ENCODE data around the gene RPS21. TPM values are rescaled to one million over a fixed set of nuclear protein-coding genes. Genes with fewer than 3 reads are reported as not detected.
A peak's percentile ranks its signal among the peaks of the same experiment; 100 is the strongest.

The RPS21 gene
- total RNA-seq, 1 experiment from 2014 or later, result 1,447 TPM

DNA sequence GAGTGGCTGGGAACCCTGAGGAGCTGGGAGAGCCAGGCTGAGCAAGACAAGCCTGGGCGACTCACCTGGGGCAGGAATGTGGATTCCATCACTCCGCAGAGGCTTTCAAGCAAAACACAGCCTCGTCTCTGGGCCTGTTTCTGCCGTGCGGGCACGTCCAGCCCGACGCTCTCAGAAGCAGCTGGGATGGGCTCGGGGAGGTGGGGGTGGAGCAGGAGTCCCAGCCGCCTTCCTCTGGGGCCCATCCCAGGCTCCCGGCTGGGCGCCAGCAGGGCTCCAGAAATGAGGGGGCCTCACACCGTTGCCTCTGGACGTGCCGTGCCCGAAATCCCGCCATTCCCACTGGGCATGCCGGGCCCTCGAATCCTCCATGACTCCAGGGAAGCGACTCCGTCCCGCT is 8.7 kb upstream of the RPS21 start:
- no peak for DNase-seq (ENCODE audit: low read depth)

DNA sequence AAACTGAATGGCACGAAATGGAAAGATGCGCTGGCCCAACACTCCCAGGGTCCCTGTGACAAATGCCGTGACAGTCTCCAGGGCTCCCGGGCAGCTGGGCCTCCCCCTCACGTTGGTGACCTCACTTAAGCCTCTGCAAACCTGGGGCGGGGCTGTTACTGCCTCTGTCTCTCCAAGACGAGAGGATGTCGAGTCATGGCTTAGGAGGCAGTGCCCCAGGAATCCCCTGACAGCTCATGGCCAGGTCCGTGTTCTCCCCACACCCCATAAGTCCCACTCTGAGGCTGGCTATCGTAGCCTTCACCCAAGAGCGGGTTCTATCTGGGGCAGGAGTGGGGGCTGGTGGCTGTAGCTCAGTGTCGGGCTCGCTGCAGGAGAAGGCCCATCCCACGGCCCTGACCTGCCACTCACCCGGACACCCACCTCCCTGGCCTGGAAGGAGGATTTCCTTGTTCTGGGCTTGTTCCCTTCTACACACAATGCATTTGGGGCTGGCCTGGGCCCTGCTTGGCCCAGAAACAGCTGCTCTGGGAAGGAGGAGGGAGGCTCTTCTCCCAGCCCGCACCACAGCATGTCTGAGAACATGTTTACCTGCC is 5.6 kb upstream of the RPS21 start:
- peak; percentile 52 for DNase-seq (ENCODE audit: low read depth)

DNA sequence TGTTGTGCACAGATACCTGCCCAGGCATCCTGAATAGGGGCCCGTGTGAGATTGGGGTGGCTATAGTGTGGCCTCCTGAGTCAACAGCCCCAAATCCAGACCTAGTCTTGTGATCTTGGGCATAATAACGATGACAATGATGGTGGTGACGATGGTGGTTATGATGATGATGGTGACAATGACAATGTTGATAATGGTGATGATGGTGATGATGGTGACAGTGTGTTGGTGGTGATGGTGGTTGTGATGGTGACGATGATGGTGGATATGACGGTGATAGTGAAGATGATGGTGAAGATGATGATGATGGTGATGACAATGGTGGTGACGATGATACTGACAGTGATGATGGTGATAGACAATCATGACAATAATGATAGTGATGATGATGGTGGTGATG is 5.1 kb upstream of the RPS21 start:
- no peak for DNase-seq (ENCODE audit: low read depth)

DNA sequence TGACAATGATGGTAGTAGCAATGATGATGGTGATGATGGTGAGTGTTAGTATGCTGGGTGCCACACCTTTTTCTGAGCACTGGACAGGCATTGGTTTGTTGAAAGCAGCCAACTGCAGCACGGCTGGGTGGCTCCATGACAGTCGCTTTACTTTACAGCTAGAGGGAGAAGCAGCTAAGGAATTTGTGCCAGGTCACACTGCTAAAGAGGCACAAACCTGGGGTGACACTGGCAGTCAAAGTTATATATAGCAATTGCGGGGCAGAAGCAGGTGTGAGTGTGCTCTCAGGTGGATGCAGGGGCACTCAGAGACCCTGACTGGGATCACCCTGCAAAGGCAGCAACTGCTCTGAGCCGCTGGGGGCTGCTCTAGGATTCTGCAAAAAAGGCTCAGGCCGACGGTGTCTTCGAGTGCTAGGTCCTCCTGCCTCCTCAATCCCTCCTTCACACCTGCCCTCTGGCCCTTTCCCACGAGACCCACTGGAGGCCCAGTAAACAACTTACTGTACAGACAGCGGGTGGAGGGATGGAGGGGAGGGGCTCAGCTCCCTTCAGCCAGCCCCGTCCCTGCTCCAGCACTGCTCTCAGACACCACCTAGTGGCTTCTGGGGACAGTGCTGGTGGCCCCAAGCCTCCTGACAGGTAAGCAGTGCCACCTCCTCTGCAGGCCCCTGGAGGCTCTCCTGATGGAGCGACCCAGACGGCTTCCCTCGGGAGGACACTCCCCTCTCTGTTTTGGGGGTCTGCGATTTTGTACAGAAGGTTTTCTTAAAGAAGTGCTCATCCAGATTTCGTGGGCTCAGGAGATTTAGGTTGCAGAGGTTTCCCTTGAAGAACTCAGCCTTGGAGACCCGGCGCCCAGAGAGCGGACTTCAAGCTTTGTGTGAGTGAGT is 4.4 kb upstream of the RPS21 start:
- DNase-seq (ENCODE audit: low read depth), result peak; percentile 56

DNA sequence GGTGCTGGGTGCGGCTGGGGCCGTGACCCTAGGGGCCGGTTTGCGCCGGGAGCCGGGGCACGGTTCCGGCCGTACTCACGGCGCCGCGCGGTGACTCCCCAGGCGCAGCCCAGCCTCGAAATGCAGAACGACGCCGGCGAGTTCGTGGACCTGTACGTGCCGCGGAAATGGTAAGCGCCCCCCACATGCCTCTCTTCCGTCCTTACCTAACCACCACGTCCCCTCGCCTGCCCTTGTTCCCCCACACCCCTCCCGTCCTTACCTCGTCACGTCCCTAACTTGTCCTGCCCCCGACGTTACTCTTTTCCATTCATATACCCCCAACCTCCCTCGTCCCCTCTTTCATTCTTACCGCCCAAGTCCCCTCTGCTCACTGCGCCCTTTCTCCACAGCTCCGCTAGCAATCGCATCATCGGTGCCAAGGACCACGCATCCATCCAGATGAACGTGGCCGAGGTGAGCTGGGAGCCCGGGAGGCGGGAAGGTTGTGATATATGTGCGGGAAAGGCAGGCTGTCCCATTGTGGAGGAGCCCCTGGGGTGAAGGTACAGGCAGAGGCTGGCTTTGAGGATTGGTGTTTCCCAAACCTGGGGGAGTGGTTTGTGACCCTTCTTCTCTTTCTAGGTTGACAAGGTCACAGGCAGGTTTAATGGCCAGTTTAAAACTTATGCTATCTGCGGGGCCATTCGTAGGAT is 463 bp downstream of the RPS21 start:
- no peak for DNase-seq (ENCODE audit: low read depth)

DNA sequence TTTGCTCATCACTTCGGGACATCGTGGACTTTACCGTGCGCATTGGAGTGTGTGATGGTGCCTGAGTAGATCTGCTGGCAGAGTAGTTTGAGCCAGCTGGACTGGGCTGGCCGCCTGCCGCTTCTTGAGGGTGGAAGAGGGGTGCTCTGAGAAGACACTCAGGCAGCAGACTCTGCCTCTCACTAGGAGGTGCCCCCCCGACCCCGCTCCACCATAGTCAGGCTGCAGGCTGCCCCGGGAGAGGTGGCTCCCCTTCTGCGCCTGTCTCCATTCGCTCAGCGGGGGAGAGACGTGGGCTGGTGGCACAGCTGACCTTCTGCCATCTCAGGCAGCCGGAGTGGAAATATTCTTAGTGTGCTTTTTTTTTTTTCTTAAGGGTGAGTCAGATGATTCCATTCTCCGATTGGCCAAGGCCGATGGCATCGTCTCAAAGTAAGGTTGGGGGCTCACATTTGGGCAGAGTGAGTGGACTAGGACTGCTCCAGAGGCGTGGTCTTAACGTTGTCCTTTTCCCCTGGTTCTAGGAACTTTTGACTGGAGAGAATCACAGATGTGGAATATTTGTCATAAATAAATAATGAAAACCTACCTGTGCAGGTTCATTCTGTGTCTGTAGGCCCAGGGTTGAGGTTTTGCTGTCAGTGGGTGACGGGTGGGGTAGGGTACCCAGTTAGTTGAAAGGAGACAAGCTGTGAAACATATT is 1.2 kb downstream of the RPS21 start:
- peak; percentile 40 for DNase-seq (ENCODE audit: low read depth)

DNA sequence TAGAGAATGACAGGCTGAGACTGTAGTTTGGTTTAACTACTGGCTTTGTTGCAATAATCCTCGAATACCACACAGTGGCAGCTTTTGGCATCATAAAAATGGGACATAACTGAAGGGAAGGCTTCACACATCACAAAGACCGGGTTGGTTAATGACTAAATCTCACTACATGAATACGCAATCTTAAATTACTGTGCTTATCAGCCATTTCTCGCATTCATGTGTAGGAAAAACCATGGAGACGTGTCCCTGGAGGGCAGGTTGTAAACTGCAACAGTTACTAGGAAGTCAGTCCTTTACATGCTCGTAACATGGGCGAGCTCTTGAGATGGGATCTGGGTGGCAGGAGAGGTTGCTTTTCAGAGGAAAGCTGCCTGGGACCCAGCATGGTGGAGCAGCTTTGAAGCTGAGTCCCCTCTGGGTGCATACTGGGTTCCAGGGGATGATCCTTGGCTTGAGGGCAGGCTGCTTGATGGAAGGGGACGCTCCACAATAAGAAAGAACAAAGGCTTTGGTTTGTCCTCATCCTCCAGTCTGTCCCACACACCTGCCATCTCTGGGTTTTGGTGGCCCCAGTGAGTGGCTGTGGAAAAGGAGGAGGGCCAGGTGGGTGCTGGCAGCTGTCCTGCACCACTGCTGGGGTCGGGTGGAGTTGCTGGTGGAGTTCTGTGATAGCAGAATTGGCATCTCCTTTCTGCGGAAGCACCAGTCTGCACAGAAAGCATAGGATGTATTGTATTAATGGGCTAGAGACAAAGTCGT is 2.1 kb downstream of the RPS21 start:
- no peak for DNase-seq (ENCODE audit: low read depth)

DNA sequence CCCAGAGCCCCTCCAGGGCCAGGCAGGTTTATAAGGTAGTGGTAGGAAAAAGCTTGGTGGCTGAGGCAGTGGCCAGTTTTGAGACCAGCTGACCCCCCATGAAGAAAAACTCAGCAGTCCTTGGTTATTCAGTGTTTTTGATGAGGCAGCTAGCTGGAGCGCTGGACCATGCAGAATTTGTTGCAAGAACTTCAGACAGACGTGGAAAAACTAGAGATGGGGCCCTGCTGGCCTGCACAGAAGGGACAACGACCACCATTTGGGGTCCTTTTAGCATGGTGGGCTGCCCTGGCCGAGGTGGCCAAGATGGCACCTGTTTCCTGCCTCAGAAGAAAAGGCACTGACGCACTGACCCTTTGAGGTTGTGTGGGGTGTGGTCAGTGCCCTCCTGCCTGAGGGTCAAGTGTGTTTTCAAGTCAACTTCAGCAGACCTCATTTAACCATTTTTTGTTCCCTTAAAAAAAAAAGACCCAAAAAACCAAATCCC is 2.7 kb downstream of the RPS21 start:
- no peak for DNase-seq (ENCODE audit: low read depth)

DNA sequence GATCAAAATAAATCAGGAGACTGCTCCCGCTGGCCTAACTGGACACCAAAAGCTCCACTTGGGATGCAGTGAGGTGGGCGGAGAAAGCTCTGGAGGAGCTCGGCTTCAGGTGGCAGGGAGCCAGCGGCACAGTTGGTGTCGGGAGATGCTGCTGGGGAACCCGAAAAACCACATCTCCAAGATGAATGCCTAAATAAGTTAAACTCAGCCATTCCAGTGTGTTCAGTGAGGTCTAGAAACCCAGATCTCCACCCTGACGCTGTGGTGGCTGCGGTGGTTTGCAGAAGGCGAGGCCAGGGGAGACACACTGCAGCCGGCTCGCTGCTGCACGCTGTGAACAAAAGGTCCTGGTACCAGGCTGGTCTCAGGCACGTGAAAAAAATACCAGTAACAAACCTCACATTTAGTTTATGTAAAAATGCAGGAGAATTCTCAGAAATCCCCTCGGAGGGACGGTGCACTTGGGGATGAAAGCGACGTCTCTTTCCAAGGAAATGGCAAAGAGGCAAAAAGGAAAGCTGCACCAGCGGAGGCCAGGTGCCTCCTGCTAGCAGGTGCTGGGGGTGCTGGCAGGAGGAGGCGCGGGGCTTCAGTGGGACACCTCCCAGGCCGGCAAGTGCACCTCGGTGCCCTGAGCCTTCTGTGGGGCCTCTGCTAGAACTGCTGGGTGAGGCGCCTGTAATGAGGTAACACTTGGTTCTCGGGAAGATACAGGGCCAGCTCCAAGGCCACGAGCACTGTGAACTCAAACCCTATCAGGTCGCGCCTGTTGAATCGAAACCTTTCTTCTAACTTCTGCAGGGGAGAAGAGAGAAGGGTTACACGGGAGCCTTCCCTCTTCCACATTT is 3.6 kb downstream of the RPS21 start:
- no peak for DNase-seq (ENCODE audit: low read depth)

DNA sequence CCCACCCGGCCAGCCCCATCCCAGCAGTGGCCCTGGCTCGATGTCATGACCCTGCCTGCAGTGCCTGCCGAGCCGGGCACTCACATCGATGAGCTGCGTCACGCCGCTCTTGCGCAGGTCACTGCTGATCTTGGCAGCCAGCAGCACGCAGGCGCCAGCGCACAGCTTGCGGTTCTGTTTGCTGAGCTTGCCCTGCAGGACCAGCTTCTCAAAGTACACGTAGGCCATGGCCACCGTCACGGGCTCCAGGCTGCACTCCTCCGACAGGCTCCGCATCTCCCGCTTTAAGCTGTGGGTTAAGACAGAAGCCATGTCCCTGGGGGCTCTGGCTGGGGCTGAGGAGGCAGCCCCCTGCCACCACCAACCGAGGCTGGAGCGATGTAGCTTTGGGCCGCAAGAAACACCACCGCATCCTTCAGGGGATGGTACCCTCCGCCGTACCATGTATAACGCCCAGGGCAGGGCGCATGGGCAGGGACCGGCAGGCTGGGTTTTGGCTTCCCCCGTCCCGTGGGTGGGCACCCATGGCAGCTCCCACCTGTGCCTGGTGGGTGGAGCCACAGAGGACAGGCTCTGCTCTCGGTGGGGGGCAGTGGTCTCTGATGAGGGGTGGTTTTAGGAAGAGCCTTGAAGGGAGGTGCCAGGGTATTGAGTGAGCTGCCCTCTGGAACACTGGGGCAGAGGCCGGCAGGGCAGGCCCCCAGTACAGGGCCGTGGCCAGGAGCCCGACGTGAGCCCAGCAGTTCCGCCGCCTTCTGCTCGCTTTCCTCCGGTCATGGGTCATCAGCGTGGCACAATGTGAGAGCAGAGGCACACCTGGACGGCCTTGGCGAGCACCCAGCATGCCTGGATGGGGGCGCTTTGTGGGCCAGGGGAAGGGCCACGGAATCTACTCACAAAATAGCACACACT is 4.5 kb downstream of the RPS21 start:
- DNase-seq (ENCODE audit: low read depth), result no peak

DNA sequence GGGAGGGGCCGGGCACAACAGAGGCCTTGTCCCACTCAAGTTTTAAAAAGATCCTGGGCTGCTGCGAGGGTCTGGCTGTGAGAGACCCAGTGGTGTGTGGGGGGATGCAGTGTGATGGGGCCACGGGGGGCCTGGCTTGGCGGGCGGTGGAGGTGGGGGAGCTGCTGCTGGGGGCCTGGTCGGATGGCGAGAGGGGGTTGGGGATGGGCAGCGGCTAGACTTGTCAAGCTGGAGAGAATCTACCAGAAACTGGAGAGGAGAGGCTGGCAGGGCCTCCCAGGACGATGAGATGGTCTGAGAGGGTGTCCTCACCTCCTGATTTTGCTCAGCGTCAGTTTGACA is 5.1 kb downstream of the RPS21 start:
- DNase-seq (ENCODE audit: low read depth), result no peak

DNA sequence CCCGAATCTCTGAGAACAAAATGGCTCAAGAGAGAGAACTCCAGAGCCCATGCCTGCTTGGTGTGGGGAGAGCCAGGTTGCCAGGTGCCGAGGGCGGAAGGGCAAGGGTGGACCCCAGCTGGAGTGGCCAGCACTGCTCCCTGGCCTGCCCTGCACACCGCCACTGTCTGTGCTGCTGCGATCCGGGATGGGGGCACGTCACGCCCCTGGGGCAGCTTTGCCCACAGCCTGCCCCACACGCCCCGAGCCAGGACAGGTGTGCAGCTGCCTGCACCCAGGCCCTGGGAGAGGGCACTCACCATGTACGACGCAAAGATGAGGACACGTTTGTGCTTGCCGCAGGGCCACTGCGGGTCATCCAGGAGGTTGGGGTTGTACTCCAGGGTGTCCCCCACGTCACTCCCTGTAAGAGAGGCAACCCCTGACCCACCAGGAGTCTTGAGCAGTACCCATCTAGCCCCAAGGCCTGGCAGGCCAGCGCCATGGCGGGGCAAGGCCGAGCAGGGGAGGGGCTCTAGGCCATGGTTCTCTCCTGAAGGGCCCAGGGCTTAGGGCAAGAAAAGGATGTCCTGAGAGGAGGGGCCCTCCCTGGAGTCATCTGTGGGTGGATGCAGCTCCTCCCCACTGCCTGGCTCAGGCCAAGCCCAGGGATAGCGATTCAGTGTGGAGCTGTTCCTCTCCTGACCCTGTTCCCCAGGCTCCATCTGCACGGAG is 5.9 kb downstream of the RPS21 start:
- DNase-seq (ENCODE audit: low read depth), result no peak

DNA sequence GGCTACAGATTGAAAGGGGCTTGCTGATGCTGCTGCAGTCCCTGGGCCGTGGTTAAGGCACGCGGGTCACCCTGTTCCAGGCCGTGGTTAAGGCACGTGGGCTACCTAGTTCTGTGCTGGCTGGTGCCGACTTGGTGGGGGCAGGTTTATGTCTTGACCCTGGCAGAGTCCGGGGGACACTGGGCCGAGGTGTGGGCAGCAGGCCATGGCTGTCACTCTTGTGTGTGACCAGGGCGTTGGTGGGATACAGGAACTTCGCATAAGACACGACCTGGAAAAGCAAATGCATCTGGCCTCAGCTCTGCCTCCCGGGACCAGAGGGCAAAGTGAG is 6.4 kb downstream of the RPS21 start:
- DNase-seq (ENCODE audit: low read depth), result no peak

DNA sequence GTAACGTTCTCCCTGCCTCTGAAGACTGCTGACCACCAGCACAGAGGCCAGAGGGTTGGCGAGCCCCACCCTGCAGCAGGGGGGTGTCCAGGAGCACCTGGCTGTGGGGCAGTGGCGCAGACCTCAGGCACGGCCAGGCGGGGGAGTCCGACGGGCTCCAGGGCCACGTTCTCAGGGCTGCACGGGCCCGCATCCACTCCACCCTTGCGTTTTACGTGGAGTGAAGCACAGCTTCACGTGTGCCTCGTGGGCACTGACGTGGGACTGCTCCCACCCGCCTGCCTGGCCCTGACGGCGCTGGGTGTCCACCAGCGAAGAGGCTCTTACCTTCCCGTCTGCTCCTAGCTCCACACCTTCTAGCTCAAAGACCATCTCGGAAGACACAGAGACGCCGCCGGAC is 6.9 kb downstream of the RPS21 start:
- no peak for DNase-seq (ENCODE audit: low read depth)

DNA sequence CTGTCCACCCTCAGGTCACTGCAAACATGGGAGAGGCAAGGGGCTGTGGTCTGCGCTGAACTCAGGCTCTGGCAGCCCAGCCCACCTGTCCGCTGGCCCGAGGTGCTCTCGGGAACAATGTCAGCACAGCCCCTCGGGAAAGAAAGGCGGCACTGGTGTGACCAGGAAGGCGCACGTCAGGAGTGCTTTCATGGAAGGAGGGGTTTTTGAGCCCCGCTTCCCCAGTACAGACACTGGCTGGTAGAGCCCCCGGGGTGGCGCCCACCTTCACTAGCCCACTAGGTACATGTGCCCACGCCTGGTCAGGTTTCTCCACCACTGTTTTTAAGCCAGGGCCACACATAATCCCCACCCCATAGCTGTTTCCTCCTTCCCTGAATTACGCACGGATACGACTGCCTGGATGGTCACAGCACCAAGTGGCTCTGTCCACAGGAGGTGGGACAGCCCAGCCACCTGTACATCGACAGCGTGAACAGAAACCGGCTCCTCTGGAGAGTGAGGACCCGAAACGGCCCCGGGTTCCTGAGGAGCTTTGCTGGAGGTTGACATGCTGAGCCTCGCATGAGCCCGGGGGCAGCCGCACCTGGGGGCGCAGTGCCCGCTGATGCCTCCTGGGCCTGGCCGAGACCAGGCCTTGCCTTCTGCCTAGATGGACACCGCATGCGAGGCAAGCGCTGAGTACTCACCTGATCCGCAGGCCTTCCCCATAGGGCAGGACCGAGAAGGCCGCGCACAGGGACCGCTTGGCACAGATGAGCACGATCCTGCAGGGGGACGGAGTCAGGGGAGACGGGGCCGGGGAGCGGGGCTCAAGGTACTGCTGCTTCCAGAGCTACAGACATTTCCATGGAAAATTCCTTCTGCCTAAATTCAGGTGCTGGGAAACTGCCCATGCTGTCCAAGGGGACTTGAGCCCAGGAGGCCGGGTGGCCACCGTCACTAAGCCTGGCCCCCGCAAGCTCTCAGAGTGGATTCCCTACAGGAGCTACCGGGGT is 7.6 kb downstream of the RPS21 start:
- no peak for DNase-seq (ENCODE audit: low read depth)

DNA sequence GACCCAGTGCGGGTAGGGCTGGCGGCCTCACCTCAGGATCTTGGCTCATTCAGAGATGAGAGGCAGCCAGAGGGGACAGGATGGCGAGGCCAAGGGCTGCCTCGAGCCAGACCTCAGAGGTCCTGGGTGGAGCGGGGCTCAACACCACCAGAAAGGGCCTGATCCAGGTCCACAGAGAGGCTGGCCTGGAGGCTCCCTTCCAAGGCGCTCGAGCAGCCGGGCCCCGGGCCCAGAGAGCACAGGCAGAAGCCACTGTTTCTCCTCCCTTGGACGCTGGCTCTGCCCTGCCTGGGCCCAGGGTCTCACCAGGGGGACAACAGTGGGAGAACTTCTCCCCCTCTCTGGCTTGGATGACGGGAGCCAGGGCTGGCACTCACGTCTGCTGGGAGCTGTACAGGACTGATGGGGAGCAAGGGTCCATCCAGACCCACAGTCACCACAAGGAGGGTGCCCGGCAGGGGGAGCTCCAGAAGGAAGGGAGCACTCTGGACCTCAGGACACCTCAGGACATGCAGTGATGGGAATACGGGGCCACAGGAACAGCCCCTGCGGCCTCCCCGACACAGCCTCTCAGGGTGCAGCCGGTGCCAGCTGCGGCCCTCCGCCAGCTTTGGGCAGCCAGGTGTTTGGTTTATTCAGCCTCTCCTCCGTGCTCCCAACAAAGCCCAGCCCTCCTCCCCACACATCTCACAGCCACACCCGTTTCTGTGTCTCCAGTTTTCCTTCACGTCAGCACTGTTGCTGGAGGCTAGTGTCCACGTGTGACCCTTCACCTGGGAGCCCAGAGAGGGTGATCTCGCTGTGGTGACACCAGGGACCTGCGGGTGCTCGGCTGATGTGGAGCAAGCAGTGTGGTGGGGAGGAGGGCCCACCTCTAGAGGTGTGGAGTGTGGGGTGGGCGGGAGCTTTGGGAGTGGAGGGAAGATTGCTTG is 8.7 kb downstream of the RPS21 start:
- no peak for DNase-seq (ENCODE audit: low read depth)

All from LHCN-M2 (cell line).